NOMO-1 treated with DMSO at 0.1 percent for 48 hours (cell line): Measurements from ENCODE around the gene DIRAS1.

Experiments used
- DNase-seq: peaks from one replicate; lab custom pipeline; 2025; ENCODE audit not compliant: unreplicated experiment; lab: John Stamatoyannopoulos, UW

DIRAS1 gene

DNA sequence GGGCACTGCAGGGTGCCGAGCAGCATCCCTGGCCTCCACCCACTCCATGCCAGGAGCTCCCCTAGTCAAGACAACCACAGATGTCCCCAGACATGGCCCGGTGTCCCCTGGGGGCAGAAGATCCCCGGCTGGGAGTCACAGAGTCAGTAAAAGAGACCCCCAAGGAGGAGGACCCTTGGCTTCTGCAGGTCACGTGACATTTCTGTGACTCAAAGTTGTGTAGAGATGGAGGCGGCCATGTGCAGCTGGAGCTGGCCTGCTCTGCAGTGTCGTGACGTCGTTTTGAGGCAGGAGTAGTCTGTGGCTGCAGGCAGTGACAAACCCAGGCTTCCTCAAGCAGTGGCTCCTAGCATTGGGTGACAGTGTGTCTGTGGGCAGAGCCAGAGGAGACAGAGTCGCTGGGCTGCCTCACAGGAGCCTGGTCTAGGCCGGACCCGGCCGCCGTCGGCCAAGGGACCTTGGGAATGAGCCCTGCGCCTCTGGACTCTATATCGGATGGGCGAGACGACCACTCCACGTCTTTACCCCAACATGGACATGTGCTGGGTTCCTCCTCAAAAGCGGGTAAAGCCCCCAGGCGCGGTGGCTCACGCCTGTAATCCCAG lies 7.7 kb upstream of the DIRAS1 start:
- DNase-seq, result no peak

DNA sequence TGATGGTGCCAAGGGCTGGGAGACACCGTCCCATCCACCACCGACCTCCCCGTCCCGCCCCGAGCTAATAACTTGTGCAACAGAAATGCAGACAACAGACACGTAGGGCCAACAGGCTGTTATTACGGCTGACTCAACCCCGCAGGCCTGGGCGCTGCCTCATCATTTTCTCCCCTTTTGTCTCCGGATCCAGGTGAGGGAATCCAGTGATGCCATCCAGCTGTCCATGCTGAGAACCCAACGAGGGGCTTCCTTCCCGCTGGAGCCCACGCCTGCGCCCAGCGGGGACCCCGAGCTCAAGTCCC lies 6.4 kb upstream of the DIRAS1 start:
- no peak for DNase-seq

DNA sequence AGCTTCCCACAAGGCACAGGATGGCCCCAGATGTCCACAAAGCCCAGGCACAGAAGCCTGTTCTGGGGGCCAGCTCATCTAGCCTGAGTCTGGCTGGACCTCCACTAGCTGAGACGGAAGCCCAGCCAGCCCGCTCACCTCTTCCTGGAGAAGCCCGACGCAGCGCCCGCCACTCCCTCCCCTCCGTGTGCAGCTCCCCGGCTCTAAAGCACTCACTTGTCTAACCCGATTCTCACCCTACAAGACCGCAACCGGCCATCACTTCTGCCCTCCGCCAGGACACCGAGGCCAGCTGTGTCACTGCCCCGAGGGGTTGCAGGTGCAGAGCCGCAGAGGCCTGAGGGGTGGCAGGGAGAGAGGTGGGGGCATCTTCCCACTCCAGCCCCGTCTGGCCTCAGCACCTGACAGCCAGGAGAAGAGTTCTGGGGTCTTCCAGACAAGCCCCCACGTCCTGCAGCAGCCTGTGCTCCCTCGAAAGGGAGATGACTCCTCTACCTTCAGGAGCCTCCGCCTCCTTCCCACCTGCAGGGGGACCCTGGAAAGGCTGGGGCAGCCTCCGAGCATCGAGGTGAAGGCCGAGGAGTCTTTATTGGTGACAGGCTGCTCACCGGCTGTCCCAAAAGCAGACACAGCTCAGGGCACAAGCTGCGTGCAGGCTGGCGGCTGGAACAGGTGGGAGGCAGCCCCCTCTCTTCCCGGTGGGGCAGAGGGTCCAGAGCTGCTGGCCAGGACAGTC lies 5.9 kb upstream of the DIRAS1 start:
- no peak for DNase-seq

DNA sequence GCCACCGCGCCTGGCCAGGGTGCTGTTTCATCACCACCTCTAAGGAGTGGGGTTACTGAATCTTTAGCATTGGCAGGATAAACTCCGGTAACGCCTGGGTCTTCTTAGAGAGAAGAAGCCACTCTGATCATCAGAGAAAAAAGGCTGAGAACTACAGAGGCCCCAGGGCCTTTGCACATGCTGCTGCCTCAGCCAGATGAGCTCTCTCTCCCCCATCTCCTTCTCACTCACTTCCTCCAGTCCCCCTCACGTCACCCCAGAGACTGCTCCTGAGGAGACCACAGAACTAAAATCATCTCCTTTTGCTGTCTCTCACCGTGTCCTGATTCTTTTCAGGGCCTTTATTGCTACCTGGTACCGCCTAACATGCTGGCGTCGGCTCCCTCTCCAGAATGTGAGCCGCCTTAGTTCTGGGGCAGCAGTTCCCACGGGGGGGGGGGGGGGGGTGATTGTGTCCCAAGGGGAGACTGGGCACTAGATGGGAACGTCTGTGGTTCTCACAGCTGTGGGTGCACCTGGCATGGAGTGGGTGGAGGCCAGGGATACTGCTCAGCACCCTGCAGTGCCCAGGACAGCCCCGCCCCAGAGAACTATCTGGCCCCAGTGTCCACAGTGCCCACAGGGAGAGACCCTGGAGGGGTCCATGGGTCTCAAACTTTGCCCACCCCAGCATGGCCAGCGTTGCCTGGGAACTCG lies 5.1 kb upstream of the DIRAS1 start:
- DNase-seq, result no peak

DNA sequence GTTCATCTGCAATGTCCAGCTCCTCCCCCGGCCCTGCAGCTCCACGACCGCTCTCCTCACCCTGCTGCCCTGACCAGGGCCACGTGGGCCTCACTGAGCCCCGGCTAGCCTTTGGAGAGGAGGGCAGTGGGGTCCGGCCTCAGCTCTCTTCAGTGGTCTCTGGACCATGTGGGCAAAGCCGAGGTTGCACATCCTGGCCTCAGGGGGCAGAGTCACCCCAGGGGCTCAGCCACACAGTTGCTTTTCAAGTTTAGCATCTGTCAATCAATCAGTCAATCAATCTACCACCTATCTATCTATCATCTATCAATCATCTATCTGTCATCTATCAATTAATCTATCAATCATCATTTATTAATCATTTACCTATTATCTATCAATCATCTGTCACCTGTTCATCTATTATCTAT lies 3.0 kb upstream of the DIRAS1 start:
- DNase-seq, result no peak

DNA sequence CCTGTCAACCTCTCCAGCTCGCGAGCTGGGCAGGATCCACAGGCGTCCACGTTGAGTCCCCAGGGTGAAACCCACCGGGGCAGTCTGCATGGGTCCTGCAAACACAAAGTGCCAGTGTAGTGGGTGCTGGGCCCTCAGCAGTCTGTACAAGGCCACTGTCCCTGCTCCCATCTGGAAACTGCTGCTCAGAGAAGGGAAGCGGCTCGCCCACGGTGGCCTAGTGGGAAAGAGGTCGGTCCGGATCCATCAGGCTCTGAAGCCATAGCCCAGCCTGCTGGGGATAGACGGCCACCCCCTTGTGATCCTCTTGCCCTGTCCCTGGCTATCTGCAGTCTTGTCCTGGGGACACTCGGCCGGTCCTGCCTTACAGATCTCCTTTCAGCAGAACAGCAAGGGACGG lies 2.6 kb upstream of the DIRAS1 start:
- no peak for DNase-seq

DNA sequence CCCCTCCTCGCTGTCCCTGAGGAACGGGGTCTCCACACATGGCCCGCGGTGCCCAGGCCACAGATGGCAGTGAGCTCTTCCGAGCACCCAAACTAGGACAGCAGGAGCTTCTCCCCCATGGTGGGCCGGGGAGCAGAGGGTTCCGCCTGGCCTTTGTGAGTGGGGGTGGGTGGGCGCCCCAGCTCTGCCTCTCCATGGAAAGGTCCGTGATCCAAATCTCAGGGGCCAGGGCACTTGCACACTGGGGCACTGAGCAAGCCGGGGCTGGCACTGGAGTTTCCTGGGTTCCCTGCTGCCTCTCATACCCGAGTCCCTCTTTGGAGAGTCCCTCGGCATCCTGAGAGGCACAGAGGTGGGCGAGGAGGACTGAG lies 2.2 kb upstream of the DIRAS1 start:
- DNase-seq, result no peak

DNA sequence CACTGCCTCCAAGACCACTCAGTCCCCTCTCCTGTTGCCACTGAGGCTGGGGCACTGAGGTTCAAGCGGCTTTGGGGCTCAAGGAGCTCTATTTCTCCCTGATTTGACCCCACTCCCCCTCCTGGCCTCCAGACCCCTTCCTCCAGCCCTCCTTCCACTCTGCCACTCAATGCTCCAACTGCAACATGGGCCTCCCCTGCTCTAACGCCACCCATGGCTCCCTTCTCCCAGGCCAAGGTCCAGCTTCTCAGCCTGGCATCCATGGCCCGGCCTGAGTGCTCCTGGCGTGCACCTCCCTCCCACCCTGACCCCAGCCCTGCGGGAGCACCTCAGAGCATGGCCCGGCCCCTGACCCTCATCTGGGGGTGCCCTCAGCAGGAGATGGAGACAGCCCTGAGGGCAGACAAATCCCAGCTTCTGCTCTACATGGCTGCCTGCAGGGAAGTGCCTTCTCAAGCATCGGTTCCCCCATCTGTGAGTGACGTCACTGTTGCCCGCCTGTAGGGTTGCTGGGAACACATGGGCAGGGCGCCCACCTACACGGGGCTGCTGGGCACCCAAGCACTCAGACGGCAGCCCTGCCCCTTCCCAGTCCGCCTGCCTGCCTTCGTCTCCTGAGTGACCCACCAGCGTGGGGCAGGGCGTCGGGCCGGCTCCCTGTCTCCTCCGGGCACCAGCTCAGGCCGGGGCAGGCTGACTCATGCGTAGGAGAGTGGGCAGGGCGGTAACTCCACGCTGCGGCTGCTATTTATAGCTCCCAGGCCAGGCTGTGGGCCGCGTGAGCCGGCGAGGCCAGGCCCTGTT lies 1.6 kb upstream of the DIRAS1 start:
- DNase-seq, result peak; percentile 69

DNA sequence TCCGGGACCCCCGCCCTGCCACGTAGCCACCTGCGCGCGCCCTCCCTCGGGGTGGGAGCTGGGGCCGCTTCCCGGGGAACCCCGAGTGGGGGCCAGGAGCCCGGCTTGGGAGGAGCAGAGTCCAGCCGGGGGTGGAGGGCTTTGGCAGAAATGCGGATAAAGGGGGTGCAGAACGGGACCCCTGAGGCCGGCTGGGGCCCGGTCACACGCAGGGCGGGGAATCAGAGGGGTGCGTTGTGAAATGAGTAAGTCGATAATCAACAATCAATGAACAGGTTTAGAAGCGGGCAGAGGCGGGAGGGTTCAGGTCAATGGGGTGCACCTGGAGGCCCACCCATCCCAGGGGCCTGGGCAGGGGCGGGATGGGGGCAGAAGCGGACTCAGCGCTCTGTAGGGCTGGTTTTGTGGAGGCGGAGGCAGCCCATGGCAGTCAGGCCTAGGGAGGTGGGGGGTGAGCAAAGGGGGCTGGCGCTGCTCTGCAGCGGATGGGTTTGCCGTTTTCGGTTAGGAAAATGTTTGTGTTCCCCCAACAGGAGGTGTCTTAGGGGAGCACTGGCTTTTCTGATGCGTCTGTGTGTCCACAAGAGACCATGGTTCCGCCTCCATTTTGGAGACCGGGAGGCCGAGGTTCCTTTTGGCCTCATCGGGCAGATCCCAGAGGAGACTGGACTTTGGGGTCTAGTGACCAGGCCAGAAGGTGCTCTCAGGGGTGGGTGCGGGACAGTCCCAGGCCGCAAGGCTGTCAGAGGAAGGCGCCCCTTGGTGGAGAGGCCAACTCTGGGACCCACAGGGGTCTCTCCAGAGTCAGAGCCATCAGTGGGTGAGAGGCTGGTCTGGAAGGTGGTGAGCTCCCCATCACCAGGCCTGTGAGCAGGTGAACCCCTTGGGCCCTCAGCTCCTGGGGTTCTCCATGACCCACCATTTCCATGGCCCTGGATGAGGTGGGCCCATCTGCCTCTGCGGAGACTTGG lies 683 bp upstream of the DIRAS1 start:
- no peak for DNase-seq

DNA sequence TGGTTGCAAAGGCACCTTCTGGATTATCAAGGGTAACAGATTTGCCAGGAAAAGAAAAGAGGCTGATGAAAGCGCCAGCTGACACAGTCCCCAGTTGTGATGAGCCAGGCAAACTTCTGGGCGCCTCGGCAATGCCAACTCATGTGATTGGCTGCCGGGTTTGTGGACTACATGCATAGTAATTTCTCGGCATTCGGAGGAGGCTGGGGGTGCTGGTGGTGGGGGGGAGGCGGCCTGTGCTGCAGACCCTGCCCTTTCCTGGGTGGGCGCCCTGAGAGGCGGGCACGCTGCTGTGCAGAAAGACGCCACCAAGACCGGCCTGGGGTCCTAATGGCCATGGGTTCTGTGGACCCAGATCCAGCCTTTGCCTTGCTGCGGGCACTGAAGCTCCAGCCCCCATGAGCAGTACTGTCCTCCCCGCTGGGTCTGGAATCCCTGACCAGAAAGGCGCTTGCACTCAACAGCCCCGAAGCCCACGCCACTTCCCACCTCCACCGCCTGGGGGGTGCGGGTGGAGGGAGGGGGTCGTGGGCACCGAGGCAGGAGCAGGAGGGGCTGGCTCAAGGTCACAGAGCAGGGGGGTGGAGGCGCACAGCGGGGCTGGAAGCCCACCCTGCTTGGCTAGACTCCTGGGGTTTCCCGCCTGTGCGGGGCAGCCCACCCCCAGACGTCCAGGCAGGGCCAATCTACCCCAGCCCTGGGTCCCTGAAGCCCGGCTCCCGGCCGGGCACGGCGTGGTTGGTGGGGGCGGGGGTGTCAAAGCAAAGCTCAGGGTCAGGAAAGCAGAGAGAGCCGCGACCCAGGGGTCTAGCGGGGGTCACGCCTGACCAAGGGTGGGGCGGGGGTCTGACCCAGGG lies 1.0 kb downstream of the DIRAS1 start:
- DNase-seq, result no peak

DNA sequence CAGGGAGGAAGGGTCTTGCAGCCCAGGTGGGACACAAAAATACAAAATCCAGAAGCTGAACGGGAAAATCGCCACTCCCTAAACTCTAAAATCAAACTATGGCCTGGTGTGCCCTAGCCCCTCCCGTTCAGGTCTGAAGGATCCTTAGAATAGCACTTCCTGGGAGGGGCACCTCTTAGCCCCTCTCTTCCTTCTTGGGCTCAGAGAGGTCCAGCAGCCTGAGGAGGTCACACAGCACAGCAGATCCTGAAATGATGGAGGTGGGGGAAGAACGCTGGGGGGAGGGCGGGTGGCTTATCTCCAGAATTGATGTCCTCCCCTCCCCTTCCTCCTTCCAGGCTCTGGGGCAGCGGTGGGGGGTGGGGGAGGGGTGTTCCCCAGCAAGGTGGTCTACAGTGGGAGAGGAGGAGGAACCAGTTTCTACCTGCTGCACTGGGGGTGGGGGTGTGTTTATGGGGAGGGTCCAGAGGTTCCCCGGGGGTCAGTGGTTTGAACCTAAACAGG lies 1.9 kb downstream of the DIRAS1 start:
- DNase-seq, result no peak

DNA sequence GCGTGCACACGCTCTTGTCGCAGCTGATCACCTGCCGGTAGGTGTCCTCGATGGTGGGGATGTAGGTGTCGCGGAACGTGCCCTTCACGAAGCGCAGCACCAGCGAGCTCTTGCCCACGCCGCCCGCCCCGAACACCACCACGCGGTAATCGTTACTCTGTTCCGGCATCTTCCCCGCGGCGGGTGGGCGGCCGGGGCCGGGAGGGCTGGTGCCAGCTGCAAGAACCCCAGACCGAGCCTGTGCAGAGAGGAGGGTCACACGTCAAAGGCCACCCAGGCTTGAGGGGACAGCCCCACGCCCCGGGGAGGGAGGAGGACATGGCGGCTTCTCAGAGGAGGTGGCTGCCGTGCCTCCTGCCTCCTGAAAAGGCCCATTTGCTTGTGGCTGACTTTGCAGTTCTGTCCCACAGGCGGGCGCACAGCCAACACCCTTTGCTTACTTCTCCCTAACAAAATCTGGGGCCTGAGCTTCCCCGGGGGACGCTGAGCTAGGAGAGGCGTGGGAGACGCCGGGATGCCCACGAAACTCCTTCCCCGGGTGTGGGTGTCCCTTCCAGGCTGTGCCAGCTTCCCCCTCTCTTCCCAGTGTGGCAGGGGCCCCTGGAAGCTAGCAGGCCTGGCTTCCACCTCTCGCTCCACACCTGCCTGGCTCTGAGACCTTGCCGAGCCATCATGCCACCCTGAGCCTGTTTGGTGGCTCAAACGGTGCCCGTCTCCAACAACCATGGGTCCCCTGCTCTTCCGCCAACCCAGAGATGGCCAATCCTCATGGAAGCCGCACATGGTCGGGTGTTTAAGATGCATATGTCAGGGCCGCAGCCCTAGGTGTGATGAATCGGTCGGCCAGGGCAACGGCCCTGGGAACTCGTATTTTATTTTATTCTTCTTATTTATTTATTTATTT lies 3.3 kb downstream of the DIRAS1 start:
- no peak for DNase-seq

DNA sequence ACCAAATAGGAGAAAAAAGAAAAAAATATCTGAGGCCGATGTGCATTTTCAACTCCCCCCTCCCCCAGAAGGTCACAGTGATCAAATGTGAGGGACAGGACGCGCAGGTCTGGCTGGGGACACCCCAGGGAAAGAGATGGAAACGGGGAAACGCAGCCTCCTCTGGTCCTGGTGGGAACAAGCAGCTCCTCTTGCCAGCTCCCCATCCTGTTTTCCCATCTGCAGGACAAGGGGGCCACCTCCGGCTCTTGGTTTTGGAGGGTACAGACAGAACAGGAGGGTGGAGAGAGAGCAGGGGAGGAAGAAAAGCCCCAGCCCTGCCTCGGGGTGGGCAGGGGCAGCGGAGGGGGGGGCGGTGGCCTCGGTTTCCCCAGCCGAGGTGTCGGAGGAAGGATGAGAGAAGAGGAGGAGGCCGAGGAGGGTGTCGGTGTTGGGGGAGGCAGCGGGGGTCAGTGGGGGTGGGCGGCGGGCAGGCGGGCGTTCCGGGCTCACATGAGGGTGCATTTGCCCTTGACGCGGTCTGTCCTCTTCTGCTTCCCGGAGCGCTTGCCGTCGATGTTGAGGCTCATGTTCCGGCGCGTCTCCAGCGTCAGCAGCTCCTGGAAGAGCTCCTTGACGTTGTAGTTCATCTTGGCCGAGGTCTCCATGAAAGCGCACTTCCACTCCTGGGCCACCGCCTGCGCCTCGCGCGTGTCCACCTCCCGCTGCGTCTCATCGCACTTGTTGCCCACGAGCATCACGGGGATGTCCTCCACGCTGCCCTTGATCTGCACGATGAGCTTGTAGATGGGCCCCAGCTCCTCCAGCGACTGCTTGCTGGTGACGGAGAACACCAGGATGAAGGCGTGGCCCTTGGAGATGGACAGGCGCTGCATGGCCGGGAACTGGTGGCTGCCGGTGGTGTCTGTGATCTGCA lies 4.2 kb downstream of the DIRAS1 start:
- no peak for DNase-seq

DNA sequence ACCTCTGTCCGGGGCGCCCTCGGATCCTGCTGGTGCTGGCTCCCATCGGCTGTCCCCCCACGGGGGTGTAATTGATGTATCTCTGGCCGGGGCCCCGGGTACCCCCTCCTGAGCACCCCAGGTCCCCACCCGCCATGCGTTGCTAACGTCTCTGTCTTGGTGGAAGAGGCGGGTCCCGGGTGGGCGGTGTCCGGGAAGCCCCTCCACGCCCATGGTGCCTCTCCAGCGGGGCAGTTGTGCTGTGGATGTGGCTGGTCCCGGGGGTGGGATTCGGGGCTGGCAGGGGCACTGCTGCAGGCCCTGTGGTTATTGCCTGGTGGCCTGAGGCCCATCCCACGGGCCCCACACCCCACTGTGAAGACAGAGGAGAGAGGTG lies 4.9 kb downstream of the DIRAS1 start:
- no peak for DNase-seq

DNA sequence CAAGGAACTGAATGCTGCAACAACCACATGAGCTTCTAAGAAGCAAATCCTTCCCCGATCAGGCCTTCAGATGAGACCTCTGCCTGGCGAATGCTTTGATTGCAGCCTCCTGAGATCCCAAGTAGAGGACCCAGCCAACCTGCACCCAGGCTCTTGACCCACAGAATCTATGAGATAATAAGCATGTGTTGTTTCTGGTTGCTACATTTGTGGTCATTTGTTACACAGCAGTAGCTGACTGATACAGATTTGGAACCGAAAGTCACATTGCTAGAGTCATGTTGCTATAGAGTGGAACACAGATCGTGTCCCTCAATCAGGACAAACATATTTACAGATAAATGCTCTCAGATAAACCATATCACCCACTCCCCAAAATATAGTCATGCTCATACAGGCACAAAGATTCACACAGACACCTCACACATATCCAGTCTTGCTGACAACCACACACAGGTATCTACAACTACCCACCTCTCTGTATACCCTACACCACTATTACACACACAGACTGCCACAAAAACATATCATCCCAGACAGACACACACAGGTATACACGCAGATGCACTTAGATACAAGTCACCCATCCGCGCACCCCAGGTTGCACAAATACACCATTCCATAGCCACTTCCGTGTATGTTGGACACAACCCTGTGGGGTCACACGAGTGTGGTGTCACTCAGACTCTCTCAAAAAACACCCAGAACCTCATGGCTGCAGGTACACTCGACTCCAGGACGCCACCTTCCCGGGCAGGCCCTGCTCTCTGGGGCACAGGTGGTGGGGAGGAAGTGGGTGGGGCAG lies 5.5 kb downstream of the DIRAS1 start:
- no peak for DNase-seq

DNA sequence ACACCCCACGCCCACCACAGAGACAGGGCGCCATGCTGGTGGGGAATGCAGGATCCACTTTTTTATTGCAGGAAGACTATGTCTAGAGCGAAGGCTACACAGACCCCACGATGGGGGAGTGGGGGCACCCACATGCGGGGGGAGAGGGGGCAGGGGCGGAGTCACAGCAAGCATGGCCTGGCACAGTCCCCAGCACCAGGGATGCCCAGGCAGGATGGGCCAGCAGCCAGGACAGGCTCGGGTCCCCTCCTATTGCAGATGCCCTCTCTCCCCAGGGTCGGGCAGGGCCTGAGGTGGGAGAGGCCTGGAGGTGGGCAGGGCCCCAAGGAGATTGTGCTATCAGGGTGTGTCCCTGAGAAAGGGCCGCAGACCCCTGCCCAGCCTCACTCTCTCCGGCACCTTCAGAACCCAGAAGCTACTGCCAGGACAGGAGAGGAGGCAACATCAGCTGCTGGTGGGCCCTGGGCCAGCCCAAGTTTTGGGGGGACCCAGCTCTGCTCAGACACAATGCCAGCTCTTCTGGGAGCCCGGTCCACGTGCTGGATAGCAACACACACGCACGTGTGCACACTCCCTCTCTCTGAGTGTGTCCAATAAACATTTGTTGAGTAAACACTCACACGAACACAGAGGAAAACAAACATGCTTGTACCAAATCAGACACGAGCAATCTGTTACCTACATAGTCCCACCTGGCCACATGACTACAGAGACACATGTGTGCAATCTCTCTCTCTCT lies 6.5 kb downstream of the DIRAS1 start:
- DNase-seq, result no peak
